Occipital lobe (tissue), 3 donors: Measurements from ENCODE around the gene ZNF235. TPM values are rescaled to one million over a fixed set of nuclear protein-coding genes. Genes with fewer than 3 reads are reported as not detected.
"Not testable (repeated sequence)": the region's sequence is repeated elsewhere in the genome, so short reads cannot be mapped to it uniquely, and the experiment has no call there.

Source experiments
- DNase-seq: peaks from one replicate; lab custom pipeline; 2025; lab: John Stamatoyannopoulos, UW
- small RNA-seq: library from RNA; depleted of rRNA; stranded (forward); fragments of <200 nt; gene quantifications from one replicate; pipeline ENCODE3, GENCODE V24; 2014
- total RNA-seq: library from RNA; depleted of rRNA; stranded (reverse); fragments of >200 nt; gene quantifications from one replicate; pipeline ENCODE4 v1.2.3, GENCODE V29; 2014

ZNF235 gene
- total RNA-seq, 1 donor from 2014 or later, result 19.0 TPM

DNA sequence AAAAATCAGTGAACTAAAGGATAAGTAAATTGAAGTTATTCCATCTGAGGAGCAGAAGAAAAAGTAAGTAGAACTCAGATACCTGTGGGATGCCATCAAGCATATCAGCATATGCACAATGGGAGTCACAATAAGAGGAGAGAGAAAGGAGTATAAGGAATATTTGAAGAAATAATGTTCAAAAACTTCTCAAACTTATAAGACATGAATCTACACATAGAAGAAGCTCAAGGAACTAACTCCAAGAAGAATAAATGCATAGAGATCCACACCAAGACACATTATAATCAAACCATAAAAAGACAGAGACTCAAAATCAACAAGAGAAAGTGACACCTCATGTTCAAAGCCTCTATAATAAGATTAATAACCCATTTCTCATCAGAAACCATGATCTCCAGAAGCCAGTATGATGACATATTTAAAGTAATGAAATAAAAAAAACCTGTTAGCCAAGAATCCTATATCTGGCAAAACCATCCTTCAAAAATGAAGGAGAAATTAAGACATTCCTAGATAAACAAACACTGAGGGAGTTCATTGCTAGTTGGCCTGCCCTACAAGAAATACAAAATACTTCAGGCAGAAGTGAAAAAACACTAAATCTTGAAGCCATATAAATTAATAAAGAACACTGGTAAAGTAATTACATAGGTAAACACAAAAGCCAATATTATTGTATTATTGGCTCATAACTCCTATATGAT lies 49.0 kb downstream of the ZNF235 start:
- DNase-seq, result no peak

GRCh38 chr19:44254496-44254895 lies 50.3 kb downstream of the ZNF235 start:
- no peak for DNase-seq

DNA sequence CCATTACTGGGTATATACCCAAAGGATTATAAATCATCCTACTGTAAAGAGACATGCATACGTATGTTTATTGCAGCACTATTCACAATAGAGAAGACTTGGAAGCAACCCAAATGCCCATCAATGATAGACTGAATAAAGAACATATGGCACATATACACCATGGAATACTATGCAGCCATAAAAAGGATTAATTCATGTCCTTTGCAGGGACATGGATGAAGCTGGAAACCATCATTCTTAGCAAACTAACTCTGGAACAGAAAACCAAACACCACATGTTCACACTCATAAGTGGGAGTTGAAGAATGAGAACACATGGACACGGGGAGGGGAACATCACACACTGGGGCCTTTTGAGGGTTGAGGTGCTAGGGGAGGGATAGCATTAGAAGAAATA lies 51.4 kb downstream of the ZNF235 start:
- not testable (repeated sequence) for DNase-seq

DNA sequence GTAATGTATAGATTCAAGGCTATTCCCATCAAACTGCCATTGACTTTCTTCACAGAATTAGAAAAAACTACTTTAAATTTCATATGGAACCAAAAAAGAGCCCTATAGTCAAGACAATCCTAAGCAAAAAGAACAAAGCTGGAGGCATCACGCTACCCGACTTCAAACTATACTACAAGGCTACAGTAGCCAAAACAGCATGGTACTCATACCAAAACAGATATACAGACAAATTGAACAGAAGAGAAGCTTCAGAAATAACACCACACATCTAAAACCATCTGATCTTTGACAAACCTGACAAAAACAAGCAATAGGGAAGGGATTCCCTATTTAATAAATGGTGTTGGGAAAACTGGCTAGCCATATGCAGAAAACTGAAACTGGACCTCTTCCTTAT lies 52.5 kb downstream of the ZNF235 start:
- not testable (repeated sequence) for DNase-seq

- DNase-seq, result no peak
Observed at GRCh38 chr19:44236384-44236783, 68.4 kb downstream of the ZNF235 start.

Small RNA genes lying within 50 kb of the gene (small RNA-seq; reads per million reads assigned to genes)
- gene NDUFA3P1, result not detected

Other genes starting within 250 kb of the ZNF235 start
- gene ZNF284, start 232.9 kb downstream of the ZNF235 start, total RNA-seq, result 8.3 TPM
- 57.9 TPM for gene ZNF224, start 210.7 kb downstream of the ZNF235 start, total RNA-seq
- gene ZNF225, start 191.6 kb downstream of the ZNF235 start, total RNA-seq, result 13.1 TPM
- gene ZNF234, start 163.5 kb downstream of the ZNF235 start, total RNA-seq, result 25.9 TPM
- gene ZNF226, start 139.9 kb downstream of the ZNF235 start, total RNA-seq, result 53.0 TPM
- 45.5 TPM for gene ZNF227, start 92.5 kb downstream of the ZNF235 start, total RNA-seq
- gene ZNF233, start 45.1 kb downstream of the ZNF235 start, total RNA-seq, result 13.1 TPM
- gene ZNF112, start 51.7 kb upstream of the ZNF235 start, total RNA-seq, result 24.8 TPM
- gene ZNF285, start 96.6 kb upstream of the ZNF235 start, total RNA-seq, result 36.3 TPM
- gene ZNF229, start 143.4 kb upstream of the ZNF235 start, total RNA-seq, result 23.1 TPM
- gene ZNF180, start 195.5 kb upstream of the ZNF235 start, total RNA-seq, result 19.5 TPM
- gene CEACAM20, start 224.7 kb upstream of the ZNF235 start, total RNA-seq, result not detected